ENCODE data around the gene HPS6.

The HPS6 gene

DNA sequence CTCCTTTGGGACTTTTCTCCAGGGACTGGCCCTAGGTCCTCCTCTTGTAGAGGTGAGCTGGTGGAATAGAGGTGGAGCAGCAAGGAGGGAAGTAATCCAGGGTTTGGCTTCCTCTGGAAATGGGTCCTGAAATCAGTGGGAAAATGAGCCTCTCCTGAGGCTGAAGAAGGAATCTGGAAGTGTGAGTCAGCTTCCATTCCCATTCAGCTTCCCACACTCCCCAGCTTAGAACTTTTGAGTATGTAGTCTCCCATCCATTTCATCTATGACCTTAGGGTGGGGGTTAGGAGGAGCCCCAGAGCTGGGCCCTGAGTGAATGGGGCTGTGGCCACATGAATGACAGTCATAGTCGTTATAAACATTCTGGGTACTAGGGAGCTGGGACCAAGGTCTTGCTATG lies 37.3 kb downstream of the HPS6 start:
- TF ChIP-seq, protein P1, sequence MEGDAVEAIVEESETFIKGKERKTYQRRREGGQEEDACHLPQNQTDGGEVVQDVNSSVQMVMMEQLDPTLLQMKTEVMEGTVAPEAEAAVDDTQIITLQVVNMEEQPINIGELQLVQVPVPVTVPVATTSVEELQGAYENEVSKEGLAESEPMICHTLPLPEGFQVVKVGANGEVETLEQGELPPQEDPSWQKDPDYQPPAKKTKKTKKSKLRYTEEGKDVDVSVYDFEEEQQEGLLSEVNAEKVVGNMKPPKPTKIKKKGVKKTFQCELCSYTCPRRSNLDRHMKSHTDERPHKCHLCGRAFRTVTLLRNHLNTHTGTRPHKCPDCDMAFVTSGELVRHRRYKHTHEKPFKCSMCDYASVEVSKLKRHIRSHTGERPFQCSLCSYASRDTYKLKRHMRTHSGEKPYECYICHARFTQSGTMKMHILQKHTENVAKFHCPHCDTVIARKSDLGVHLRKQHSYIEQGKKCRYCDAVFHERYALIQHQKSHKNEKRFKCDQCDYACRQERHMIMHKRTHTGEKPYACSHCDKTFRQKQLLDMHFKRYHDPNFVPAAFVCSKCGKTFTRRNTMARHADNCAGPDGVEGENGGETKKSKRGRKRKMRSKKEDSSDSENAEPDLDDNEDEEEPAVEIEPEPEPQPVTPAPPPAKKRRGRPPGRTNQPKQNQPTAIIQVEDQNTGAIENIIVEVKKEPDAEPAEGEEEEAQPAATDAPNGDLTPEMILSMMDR (IDR thresholded peaks at IDR 0.05; ENCODE audit: insufficient read depth, missing control alignments), result no peak
- DNase-seq (ENCODE audit: insufficient read length, low spot score) (no peak), FAIRE-seq (no peak)

DNA sequence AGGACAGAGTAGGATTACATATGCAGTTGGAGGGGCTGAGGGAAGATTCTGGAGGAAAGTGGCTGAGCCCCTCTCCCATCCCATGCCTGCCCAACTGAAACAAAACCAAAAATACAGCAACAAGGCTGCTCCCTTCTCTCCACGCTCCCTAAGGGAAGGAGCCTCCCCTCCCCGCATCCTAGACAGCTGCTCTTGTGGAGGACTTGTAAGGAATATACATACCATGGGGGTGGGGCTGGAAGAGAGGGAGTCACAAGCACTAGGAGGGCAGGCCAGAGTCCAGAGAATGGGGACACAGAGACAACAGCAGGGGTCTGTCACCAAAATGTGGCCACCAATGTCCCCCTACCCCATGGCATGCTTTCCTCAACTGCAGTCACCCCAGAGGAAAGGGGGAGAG lies 41.8 kb downstream of the HPS6 start:
- TF ChIP-seq, protein P1 (IDR thresholded peaks at IDR 0.05; ENCODE audit: insufficient read depth, missing control alignments), result no peak
- FAIRE-seq (no peak), DNase-seq (ENCODE audit: insufficient read length, low spot score) (no peak)

DNA sequence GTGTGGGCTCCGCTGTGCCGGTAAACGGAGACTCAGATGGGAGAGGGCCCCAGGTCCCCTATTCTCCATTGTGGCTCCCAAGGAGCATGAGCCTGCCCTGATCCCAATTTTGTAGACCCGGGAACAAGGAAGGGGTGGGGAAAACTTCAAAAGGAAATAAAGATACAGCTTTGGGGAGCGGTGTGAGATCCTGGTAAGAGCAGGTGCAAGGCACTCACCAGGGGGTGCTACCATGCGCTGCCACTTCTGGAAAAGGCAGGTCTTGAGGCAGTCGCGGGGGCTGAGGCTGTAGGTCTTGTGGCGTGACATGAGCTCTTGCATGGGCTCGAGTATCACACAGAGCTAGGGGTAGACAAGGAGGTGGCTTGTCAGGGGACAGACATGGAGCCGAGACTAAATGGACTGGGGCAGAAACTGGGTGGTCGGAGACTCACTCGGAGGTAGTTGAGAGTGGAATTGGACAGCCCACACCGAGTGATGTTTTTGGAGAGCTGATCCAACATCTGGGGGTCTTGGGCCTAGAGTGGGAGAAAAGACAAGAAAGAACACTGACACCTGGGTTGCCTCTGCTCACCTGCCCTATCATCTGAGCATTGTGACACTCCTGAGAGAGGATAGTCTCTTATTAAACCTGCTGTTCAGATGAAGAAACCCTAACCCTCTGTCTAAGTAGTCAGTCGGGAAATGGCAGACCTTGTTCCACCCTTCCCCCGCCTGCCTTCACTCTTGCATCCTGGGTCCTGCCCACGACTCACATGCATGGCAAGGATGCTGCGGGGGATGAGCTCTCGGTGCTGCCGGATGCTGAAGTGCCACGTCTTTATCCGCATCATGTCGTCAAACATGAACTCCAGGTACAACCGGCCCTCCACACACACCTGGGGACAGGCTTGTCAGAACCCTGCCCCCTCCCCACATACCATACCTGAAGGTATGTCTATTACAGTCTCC lies 44.3 kb downstream of the HPS6 start:
- TF ChIP-seq, protein P1 (IDR thresholded peaks at IDR 0.05; ENCODE audit: insufficient read depth, missing control alignments), result no peak
- no peak for DNase-seq (ENCODE audit: insufficient read length, low spot score)
- FAIRE-seq, result no peak

DNA sequence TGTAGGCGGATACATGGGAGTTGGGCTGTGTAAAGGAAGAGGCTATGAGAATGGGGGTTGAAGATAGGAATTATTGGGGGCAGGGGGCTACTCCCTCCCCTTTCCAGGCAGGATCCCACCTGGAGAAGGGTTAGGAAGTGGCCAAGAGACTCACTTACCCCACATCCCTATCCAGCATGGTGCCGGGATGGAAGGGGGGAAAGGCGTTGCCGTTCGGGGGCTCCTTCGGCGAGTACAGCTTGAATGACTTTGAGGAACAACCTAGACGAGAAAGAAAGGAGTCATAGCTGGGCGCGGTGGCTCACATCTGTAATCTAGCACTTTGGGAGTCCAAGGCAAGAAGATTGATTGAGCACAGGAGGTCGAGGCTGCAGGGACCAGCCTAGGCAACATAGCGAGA lies 46.1 kb downstream of the HPS6 start:
- FAIRE-seq (no peak), DNase-seq (ENCODE audit: insufficient read length, low spot score) (no peak)
- TF ChIP-seq, protein P1 (IDR thresholded peaks at IDR 0.05; ENCODE audit: insufficient read depth, missing control alignments), result no peak

DNA sequence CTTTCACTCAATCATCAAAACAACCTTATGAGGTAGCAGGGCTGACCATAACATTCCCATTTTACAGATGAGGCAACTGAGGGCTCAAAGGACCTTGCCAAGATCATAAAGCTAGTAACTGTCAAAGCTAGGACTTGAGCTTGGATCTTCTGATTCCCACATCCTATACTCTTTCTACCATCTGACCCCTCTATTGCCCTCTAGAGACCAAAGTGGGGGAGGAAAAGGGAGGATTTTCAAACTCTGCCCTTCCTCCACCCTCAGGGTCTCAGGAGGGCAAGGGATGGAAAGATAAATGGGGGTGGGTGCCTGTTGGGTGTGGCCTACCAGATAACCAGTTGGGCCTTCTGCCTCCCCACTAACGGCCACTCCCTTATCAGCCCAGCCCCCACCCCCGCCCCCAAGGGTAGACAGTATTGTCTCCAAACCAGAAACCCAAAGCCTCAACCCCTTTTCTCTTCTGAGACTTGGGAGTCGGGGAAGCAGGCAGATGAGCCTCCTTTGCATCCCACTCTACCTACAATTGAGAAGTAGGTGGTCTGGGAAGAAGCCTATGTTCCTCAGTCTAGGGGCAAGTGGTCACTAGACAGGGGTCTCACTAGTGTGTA lies 47.2 kb downstream of the HPS6 start:
- FAIRE-seq, result no peak
- no peak for DNase-seq (ENCODE audit: insufficient read length, low spot score)
- TF ChIP-seq, protein P1 (IDR thresholded peaks at IDR 0.05; ENCODE audit: insufficient read depth, missing control alignments), result peak; percentile 18

DNA sequence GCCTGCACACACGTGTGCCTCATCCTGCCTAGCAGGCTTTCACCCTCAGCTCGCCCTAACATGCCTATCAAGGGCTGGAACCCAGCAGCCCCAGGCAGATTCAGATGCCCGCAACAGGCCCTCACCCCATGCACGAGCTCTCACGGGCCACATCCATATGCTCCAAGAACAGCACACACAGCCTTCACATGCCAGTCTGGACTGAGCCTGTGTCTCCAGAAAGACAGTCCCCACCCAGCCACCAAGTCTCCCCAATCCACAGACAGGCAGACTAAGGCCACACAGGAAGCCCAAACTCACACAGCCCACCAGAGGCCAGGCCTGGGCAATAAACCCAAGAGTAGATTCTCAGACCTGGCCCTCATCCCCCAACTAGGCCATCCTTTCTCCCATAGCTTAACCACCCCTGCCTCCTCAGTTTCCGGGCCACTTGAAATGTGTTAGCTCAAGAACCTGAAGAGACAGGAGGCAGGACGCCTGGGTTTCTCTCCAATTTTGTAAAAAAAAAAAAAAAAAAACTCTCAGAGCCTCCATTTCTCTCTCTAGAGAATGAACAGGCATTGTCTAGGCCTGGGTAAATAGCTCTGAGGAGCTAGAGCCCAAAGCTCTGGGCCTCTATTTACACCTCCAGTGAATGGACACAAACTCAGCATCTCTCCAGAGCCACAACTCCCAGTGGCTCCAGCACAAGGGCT lies 48.3 kb downstream of the HPS6 start:
- DNase-seq (ENCODE audit: insufficient read length, low spot score) (no peak), FAIRE-seq (no peak)
- TF ChIP-seq, protein P1 (IDR thresholded peaks at IDR 0.05; ENCODE audit: insufficient read depth, missing control alignments), result no peak

All from D721Med (cell line).